Head of caudate nucleus (tissue), 42 donors: ENCODE data around the gene EFTUD2.
A peak's percentile ranks its signal among the peaks of the same experiment; 100 is the strongest.
"Not testable (repeated sequence)": the region's sequence is repeated elsewhere in the genome, so short reads cannot be mapped to it uniquely, and the experiment has no call there.

Source experiments
- DNase-seq, 42 donors: peaks; one replicate each; pipeline versions ENCODE4 v3.0.0 to v3.0.0-alpha.2; 2020 to 2021; ENCODE audit warnings: mixed read lengths in 7 of 42
- intact Hi-C: fragments of 100-400 bp; cut with DNase I; formaldehyde crosslinking; loops from one replicate; pipeline ENCODE4 v1.15.0; 2022

The EFTUD2 gene

DNA sequence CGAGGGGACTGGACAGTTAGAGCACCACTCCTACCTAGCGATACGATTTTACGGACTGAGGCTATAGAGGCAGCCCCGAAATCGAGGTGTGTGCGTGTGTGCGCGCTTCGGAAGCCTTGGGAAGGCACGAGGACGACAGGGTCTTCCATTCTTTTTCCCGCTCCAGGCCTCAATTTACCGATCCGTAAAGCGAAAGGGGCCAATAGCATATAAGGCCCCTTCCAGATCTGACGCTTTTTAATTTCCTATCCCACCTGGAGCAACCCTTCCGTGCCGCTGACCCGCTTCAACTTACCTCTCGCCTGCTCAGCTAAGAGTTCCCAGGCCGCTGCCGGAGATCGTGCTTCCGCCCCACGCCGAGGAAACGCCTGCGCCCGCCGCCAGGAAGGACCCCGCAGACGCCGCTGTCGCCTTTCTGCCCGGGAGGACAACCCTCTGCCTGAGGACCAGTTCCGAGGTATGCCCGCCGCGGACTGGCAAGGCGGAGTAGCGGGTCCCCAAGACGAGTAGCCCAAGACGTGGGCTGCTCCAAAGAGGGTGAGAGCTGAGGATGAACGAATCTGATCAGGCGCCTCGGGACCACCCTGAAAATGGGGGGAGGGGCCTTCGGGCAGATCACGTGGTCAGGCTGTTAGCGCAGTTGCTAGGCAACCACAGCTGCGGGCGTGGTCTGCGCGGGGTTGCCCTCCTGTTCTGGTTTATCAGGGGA is at the start of gene EFTUD2:
EFTUD2 (minus strand) TSS at position 372 of the 709 bp plus-strand sequence. CDS start 4,924 bp downstream, outside the sequence.
- intact Hi-C loops, result no loop called here
- peak; percentile 82 to 97 (median 92) for DNase-seq

DNA sequence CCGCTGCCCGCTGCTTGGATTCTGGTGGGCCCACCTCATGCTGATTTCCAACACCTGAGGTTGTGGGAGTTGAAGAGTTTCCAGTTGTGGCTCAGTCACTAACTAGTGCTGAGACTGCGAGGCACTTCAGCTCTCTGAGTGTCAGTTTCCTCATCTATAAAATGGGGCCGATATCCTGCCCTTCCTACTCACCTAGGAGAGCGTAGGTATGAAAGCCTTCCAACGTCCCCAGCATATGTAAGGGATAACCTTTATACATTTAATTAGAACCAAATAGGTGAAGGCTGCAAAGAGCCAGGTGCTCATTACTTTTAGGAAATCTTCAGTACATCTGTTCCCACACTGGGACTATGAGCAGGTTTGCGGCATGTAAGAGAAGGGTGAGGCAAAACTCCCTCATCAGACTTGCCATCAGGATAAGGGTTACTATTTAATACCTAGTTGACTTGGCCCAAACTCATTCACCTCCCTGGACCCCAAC is 49.1 kb upstream of the EFTUD2 start:
- no peak for DNase-seq
- intact Hi-C loops, result no loop called here

DNA sequence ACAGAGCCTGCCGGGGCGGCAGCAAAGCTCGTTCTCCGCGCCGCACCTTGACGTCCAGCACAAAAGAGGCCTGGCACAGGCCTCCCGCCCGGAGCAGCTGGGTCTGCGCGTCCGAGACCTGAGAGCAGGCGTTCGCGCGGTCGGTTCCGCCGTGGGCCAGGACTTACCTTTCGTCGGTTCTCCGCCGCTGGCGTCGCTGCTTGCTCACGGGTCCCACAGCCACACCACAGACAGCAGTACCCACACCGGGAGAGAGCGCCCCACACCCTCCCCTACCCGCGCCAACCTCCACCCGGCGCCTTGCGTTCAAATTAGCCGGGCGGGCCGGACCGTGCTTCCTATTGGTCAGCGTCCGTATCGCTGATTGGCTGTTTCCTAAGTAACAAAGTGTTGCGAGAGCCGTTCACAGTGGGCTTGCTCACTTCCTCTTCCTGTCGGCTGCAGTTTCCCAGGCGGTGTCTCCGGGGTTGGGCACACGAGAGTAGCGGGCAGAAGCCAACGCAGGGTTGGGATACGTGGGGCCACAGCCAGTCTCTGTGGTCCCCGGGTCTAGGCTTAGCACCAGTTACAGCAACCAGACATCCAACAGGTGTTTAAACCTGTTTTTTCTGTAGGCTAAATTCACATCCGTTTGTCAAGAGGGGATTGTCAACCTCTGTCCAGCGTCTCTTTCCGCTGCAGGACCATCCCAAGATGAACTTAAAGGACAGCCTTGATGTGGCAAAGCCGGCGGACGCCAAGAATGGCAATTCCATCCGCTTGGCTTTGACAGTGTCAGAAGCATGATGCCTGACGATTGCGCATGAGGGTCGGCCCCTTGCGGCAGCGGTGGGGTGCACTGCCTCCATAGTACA is 48.4 kb upstream of the EFTUD2 start, which contains the start of gene KIF18B:
KIF18B (minus strand) TSS at position 313 of the 854 bp plus-strand sequence. CDS start 11,429 bp downstream, outside the sequence.
- intact Hi-C loops, result no loop called here
- peak; percentile 78 to 96 (median 89) for DNase-seq

DNA sequence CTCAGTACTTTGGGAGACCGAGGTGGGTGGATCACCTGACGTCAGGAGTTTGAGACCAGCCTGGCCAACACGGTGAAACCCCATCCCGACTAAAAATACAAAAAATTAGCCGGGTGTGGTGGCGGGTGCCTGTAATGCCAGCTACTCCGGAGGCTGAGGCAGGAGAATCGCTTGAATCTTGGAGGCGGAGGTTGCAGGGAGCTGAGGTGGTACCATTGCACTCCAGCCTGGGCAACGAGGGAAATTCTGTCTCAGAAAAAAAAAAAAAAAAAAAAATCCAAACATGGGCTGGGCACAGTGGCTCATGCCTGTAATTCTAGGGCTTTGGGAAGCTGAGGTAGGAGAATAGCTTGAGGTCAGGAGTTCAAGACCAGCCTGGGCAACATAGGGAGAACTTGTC is 46.4 kb upstream of the EFTUD2 start:
- intact Hi-C loops, DNase-seq: not testable (repeated sequence)

DNA sequence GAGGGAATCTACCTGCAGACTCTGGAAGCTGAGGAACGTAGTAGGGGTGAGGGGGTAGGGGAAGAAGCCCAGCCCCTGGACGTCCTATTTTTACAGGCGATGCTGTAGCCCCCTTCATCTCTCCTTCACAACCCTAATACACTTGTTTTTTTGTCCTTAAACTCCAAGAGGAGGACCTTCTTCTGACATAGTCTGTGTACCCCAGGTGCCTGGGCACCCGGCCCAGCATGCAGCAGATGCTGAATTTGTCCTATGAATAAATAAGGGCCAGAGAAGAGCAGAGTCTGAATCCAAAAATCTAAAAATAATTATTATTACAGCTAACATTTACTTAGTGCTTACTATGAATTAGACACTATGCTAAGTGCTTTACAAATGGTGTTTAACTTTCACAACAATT is 43.2 kb upstream of the EFTUD2 start:
- DNase-seq, result peak in 1 of 42 donors; percentile 27
- intact Hi-C loops, result no loop called here

DNA sequence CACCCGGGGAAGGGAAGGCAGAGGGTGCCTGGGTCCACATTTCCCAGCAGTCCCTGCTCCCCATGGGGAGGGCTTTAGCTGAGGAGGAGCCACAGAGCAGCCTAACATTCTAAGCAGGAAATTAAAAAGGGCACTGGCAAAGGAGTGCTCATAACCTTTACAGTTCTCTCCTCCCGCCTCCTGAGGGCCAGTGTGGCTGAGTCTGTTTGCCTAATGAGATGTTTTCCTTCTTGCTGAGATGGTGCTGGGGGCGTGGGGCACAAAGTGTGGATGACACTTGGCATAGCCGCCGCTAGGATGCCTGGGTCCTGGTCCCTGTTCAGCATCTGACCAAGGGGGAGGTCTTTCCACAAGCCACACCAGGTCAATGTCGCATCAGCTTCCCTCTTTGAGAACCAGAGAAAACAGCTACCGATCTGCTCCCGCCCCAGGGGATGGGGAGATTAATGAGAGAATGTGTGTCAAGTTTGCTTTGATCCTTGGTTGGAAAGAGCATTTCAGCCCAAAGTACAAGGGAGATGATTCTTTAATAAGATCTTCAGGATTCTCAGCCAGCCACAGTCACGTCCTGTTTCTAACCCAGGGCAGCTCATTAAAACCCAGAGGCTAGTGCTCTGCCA is 42.6 kb upstream of the EFTUD2 start:
- DNase-seq, result peak in 1 of 42 donors; percentile 14
- intact Hi-C loops, result no loop called here

DNA sequence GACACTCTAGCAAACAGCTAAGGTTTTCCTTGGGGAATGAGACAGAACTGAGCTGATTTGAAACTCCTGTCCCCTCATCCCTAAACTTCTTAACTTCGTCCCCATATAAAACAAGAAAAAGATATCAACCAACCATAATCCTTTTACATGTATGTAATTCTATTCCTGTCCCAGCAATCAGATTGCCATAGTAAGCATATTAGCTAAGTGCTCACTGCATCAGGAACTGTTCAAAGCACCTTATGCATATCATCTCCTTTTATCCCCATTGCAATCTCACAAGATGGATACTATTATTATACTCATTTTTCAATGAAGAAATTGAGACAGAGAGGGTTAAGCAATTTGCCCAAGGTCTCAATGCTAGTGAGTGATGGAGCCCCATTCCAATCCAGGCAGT is 41.5 kb upstream of the EFTUD2 start:
- no peak for DNase-seq
- intact Hi-C loops, result no loop called here

DNA sequence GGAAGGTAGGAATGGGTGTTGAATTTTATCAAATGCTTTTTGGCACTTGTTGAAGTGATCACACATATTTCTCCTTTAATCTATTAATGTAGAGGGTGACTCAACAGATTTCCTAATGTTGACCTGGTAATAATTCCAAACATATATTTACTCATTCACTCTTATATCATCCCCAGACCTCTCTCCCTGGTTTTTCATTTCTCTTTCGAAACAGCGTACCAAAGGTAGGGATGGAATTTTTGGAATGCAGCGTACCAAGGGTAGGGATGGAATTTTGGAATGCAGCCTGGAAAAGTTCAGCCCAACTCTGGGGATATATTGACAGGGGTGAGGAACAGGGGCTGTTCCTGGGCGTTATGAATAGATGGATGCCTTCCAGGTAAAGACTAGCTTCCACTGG is 41.1 kb upstream of the EFTUD2 start:
- DNase-seq, result no peak
- intact Hi-C loops, result no loop called here

DNA sequence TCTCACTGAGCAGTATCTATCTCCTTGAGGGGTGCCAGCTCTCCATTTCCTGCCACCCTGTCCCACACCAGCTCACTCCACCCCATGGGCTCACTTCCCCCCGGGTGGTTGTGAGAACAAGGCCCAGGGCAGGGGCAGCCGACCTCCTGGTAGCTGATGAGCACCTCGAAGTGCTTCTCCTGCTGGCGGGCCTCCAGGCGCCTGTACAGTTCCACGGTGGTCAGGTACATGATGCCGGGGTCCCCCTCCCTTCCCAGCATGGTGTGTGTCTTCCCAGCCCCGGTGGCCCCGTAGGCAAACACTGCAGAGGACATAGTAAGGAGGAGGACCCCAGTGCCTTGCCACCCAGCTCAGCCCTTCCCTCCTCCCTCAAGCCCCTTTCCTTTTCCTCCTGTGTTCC is 35.9 kb upstream of the EFTUD2 start:
- intact Hi-C loops, result no loop called here
- peak in 1 of 42 donors; percentile 21 for DNase-seq

DNA sequence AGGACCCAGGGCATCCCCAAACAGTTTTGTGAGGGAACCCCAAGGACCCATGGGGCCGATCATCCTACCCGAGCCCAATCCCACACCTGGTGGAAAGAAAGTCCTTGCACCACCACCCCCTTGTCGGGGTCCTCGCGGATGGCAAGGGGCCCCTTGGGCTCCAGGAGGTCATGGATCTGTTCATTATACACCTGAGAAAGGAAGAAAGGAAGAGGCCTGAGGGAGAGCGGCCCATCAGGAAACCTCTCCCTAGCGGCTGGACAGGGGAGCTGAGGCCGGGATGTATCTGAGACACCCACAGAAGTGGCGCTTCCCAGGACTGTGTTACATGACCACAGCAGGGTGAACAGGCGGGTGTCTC is 35.5 kb upstream of the EFTUD2 start:
- no peak for DNase-seq
- intact Hi-C loops, result no loop called here

DNA sequence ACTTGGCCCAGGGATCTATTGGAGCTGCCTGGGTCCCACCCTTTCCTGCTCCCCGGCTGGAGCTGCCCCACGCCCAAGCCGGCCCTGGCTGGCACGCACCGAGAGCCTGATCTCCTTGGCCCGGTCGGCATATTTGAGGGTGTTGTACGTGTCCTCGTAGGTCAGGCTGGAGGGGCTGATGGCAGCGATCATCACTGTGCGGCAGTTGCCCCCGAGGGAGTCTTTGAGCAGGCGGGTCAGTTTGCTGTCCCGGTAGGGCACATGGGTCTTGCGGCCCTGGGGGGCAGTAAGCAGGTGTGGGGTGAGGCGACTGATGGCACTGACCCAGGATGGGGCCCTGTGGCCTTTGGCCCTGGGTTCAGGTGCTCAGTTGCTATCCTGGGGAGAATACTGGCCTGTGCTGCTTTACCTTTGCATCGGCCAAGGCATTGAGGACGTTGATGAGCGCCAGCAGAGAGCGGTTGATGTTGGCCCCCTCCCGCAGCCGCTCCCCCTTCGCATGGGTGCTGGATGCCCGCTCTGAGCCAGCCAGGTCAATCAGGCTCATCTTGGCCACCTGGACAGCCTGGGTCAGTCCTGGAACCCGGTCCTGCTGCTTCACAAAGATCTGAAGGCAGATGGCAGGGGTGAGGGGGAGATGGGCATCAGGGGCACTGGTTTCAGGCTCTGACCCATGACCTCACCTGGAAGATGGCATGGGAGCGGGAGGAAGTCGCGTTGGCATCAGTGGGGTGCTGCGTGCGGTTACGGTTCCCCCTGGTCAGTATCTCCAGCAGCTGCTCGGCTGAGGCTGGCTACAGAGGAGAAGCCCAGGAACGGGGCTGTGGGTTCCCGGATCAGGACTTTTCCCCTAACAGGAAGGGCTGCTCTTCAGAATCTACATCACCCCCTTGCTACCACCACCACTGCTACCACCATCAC is 34.8 kb upstream of the EFTUD2 start:
- peak in 2 of 42 donors; percentile 21 to 23 for DNase-seq
- intact Hi-C loops, result no loop called here

DNA sequence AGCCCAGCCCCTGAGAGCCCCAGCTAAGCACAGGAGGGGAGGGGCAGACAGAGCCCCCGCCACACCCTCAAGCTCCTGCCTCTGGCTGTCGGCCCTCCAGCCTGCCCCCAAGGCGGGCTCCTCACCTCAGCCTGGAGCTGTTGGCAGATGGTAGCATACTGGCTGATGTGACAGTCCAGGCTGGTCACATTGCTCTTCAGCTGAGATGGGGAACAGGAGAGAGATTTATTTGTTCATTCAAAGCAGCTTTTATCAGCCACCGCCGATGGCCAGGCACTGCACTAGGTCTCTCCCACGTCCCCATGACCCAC is 33.5 kb upstream of the EFTUD2 start:
- peak in 1 of 42 donors; percentile 17 for DNase-seq

DNA sequence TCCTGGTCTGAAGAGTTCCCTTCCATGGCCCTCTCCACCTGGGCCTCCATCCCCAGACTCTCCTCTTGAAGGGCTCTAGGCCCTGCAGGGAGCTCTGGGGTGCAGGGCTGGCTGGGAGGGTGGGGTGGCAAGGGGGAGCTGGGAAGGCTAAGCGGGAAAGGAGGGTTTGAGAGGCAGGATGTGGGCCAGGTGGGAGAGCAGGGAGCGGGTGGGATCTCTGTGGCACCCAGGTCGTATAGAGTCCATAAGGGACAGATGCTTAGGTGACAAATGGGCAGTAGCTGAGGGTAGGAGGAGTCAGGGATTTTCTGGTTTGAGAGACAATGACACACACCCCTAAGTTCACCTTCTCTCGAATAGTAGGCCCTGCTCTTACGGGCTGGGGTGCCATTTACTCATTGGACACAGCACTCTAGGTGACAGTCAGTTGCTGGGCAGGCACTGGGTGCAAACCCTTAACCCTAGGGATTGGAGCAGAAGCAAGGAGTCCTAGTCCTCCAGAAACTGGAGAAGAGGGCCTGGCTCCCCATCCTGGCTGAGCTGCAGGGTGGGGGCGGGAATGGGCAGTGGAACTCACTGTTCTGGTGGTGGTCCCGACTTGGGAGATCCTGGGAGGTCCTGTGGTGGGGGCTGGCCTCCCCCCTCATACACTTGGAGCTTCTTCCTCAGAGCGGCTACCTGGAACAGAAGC is 33.0 kb upstream of the EFTUD2 start:
- intact Hi-C loops, result no loop called here
- peak in 2 of 42 donors; percentile 10 to 17 for DNase-seq

More for the DNA sequence above, 33.5 kb upstream of the EFTUD2 start:
- intact Hi-C loops, result no loop called here

DNA sequence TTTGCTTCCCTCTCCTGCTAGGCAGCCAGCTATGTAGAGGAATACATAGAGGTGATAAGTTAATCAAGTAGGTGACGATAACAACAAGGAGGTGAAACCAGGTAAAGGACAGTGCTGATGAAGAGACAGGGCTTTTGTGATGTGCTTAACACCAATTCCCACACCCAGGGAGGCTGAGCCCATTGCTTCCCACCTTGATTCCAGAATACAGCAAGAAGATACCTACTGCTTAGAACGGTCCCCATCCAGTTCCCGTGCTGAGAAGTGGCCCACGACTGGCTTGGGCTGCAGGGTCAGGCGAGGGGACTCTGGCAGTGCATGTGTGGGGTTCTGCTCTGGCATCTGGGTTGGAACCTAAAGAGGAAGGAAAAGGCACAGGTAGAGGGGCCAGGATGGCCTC is 32.1 kb upstream of the EFTUD2 start:
- intact Hi-C loops, result no loop called here
- no peak for DNase-seq

DNA sequence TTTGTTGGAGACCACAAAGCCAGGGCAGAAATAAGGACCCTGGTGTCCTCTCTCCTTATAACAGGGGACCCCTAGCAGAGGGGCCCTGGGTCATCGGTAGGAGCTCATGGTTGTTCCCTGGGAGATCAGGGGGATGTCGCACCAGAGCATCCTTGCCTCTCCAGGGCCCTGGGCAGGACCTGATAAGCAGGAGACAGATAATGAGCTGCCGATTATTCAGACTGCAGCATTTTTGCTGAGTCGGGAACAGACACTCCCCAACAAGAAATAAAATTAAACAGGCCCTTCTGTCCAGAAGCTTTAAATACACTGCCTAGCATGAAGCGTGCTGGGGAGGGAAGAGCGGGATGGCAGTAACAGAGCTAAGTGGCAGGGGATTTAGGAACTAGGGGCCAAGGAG is 31.4 kb upstream of the EFTUD2 start:
- peak in 1 of 42 donors; percentile 7 for DNase-seq
- intact Hi-C loops, result no loop called here

DNA sequence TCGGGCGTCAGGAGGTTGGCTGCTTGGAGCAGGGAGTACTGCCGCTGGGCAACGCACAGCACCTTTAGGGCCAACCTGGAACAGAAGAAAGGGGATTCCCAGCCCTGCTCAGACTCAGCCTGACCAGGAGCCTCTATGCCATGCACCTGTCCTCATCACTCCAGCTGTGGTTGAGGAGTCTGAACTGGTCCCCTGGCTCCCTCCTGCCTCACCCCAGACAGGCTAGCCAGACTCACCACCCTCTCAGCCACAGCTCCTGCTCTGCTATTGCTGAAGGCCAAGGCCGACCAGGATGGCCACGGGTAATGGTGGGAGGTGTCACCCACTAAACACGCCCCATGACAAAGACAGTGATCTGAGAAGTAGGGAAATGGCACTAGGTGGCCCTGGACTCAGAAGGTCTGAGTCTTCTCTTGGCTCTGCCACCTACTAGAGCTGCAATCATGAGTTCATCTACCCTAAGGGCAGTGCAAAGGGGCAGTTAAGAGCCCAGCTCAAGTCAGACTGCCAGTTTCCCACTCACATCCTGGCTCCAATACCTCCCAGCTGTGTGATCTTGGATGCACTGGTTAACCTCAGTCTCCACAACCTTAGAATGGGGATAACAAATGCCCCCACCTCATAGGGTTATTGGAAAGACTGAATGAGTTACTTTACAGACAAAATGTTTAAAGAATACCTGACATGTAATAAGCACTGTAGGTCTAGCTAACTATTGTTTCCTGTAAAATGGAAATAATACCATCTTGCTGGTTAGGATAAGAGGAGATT is 29.9 kb upstream of the EFTUD2 start:
- peak in 1 of 42 donors; percentile 5 for DNase-seq
- intact Hi-C loops, result no loop called here

DNA sequence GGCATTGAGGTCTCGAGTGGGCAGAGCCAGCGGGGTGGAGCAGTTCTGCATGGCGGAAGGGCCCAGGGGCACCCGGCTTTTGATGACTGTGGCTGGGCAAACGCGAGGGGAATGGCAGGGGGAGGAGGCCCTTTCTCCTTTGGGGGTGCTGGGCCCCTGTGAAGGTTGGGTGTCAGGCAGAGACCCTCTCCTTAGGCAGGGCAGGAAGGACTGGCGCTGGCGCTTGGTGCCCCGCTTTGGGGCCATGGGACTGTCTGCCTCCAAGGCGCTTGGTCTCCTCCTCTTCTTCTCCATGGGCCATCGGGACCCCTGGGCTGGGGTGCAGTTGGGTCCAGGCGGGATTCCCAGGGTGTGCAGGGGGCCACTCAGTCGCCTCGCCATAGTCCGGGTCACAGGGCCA is 28.9 kb upstream of the EFTUD2 start:
- DNase-seq, result peak in 1 of 42 donors; percentile 6
- intact Hi-C loops, result no loop called here
